HG03066 (cell line): ENCODE results near the gene SLC66A1.

Source experiments
- ATAC-seq: cut with Tn5 transposase; IDR thresholded peaks from one replicate; pipeline ENCODE4 v1.9.1; 2021; ENCODE audit warnings: low read depth; ENCODE audit not compliant: unreplicated experiment

Gene SLC66A1

DNA sequence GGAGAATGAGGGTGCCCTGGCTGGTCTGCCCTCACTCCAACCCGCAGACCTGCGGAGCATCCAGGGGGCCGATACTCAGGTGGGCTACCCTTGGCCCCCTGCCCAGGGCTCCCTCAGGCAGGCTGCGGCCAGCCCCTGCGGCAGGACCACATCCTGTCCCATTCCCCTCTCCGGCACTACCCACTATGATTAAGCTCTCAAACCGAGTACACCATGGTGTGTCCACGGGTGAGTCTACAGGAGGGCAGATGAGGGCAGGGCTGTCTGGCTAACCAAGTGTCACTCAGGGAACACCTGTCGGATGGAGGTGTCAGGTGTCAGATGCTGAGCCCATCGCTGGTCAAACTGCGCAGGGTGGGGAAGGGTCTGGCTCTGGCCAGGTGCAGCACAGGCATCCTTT, 47.2 kb downstream of the SLC66A1 start:
- no peak for ATAC-seq

DNA sequence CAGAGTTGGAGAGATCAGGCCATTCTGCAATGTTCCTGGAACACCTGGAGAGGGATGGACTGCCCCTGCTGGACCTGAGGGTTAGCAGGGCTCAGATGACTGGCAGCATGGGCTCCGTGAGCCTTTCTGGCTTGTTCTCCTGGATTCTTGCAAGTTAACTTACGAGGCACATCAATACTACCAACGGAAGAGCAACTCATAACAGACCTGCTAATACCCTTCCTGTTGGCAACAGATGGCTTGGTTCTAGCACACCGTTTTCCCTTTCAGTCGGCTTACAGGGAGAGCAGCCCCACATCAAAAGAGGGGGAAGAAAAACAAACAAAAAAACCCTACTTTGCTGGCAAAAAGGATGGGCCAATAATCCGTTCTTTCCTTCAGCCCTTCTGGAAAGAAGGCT, 47.9 kb downstream of the SLC66A1 start:
- no peak for ATAC-seq

DNA sequence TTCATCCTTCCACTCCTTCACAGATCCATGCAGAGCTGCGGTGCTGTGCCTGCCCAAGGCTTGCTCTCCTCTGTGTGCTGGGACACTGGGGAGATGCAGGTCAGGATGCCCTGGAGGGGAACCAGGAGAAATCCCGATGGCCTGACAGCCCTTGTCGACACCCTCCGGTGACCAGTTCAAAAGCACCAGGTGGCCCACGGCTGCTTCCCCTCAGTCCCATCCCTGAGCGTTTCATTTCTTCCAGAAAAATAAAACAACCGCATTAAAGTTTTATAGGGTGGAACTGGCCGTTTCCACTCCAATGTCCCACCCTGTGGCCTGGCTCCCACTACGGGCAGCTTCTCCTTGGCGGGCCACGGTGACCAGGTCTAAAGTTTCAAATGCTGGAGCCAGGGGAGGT, 48.3 kb downstream of the SLC66A1 start:
- ATAC-seq, result no peak

DNA sequence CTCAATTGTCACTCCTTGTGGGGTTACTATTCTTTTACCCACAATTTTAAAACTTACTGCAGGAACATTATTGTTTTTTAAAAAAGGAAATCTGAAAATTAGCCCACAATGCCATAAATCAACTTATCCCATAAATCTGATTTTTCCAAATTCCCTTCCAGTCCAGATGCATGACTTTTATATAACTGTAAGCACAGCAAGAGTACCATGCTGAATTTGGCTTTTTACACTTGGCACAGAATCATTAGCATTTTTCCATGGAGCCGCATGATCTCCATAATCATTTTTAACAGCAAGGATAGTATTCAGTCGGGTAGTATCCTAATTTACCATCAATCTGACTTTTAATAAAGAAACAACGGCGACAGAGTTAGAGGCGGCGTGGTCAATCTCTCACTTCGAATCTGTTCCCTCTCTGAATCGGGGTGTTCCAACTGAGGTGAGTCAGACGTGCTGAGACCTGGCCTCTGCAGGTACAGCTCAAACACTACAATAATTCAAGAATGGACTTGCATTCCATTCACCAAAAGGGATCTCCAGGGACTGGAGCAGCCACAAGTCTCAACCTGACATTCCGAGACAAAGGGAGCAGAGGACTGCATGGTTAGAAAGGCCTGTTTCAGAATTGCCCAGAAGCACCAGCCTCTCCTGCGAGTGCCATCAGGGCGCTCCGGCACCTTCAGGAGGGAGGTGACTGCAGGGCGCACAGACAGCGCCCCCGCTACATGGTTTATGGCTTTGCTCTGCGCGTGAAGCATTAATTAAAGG, 48.9 kb downstream of the SLC66A1 start:
- ATAC-seq, result no peak

DNA sequence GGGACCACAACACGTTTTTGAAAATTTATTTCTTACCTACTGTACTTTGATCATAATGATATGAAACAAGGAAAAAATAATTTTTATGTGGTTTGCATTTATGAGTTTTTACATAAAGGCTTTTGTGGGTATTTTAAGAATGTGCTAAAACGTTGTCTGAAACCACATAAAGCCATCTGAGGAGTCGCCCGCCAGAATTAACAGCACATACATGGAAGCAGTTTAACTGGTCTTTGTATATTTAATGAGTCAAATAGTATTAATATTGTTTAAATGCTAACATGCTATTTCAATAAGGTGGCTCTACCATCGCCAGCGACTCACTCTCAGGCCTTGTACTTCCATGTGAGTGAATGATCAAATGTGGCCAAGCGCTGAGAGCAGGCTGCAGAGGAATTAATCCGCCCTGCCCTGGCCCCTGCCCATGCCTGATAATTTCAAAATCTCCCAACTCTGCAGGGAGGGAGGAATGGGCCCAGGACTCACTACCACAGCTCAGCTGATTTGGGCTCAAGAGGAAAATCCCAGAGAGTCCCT, 49.6 kb downstream of the SLC66A1 start:
- no peak for ATAC-seq

DNA sequence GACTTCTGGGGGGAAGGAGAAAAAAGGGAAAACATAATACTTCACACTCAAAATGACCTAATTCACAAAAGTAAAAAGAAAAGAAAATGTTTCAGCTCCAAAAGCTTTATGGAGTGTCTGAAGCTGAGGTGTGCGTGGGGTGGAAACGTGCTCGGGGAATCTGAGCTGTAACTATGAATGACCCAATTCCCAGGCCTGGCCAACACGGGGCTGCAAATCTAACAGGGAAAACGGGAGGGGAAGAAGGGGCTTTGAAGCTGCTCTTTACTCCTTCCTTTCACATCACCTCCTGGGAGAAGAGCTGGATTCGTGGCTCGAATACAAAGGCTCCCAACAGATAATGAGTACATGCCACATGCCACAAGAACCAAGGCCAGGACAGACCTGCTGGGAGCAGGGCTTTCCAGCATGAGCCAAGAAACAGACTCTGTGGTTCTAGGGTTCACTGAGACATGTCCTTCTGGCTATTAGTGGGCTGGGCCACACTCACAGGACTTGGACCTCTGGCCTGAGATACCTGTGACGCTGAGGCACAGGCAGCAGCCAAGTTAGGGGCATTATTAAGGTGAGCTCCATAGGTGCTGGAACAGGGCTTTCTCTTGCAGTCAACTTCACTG, 51.5 kb downstream of the SLC66A1 start:
- no peak for ATAC-seq

DNA sequence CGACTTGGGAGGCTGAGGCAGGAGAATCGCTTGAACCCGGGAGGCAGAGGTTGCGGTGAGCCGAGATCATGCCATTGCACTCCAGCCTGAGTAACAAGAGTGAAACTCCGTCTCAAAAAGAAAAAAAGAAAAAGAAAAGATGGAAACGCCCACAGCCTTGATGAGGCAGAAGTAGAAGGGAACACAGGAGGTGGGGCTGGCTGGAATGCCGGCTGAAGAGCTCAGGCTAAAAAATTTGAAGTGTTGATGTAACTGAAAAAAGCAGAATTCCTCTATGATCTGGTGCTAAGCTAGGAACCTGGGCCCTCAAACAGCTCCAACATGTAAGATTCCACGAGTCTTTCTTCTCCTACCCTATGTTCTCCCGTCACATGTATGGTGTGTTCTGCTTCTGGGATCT, 53.6 kb downstream of the SLC66A1 start:
- ATAC-seq, result no peak

DNA sequence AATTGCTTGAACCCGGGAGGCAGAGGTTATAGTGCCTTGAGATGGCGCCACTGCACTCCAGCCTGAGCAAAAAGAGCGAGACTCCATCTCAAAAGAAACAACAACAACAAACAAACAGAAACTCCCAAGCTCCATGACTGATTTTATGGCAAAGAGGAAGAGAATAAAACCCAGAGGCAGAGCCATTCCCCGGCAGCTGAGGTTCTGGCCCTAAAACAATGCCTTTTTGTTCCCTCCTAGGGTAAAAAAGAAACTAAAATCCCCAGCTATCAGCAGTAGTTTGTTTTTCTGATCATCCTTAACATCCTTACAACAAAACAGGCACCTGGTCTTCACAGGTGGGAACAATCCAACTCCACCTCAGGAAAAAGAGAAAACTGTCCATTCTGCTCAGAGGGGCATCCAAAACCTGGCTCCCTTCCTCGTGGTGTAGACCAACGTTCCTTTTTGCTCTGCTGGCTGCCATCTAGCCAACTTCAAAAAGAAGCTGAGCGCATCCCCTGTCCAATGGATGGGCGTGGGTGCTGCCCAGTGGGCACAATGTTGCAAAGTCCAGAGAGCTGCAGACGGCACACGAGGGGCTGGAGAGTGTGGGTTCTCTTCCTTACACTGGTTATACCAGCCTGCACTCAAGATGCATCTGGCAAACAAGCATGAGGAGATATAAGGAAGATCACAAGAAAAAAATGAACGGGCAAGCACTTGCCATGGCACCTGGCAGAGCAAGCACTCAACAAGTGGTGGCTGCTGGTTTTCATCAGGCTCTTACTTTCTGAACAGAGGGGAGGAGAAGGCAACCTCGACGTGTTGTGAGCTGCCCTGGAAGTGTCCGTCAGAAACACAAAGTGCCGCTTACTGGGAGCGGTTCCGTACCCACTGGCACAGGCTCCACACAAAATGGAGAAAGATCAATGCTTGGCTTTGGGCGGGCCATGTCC, 54.7 kb downstream of the SLC66A1 start:
- ATAC-seq, result no peak

DNA sequence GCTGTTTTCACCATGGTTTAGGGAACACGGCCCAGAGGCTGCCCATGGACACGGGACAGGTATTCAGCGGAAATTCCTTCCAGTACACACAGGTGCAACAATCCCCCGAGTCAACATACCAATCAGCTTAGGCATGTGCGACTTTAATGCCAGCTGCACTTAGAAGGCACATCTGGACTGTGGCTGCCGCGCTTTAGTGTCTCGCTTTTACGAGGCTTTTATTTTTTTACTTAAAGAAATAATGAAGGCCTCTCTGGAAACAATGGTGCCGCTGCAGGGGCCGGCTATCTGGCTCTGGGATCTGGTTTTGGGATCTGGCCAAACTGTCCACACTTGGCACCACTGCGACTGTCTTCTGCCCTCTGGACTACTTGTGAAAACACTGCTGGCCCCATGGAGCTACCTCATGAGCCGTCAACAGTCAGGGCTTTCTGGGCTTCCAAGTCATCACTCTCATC, 55.5 kb downstream of the SLC66A1 start:
- ATAC-seq, result no peak

DNA sequence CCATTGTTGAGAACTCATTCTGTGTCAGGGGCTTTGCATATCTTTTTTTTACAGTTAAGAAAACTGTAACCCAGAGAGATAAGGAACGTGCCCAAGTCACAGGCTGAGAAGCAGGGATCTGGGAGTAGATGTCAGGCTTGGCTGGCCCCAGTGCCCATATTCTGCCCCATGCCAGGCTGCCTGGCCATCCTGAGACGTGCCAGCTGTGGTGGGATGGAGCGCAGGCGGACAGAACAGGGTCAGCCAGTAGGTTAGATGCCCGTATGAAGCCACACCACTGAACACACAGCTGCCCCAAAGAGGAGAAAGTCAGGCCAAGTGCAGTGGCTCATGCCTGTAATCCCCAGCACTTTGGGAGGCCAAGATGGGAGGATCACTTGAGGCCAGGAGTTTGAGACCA, 55.9 kb downstream of the SLC66A1 start:
- no peak for ATAC-seq

DNA sequence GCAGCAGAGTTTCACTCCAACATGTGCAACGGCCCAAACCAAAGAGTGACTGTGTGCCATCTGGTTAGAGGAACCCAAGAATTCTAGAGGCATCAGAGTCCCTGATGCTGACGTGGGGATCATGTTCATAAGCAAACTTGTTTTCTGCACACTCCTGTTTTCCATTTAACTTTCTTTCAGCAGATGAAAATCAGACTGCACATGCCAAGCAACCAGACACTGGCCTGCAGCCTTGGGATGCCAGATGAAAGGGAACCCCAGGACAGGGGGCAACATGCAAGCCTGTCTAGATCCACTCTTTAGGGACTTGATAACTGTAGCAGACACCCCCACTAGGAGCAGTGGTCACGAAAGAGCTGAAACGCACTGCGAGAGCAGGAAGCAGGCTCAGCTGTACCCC, 56.8 kb downstream of the SLC66A1 start:
- no peak for ATAC-seq

DNA sequence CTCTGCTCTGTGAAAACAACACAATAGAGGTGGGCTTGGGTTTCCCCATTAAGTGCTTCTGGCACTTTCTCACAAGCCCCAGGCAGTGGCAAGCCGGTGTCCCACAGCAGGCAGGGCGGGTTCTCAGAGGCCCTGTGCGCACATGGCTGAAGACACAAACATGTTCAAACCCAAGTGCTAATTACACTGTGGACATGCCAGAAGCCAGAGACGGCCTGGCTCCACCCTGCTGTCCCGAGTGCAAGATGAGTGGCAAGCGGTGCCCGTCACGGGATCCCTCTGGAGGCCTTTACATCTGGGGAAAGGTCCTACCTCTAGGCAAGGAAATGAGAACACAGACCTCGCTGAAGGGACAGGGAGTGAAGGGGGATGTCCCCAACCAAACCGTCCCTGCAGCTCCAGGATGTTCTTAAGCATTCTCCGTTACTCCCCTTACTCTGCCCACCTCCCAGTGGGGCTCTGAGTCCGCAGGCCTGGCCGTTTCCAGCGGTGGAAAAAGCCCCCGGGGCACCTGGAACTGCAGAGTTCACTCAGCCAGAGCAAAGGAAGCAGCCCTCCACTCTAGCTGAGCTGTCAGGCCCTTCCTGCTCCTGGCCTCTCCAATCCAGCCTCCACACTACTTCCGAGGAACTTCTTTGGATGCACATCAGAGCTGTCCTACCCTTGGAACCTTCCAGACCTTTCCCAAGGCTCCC, 57.4 kb downstream of the SLC66A1 start:
- ATAC-seq, result no peak

DNA sequence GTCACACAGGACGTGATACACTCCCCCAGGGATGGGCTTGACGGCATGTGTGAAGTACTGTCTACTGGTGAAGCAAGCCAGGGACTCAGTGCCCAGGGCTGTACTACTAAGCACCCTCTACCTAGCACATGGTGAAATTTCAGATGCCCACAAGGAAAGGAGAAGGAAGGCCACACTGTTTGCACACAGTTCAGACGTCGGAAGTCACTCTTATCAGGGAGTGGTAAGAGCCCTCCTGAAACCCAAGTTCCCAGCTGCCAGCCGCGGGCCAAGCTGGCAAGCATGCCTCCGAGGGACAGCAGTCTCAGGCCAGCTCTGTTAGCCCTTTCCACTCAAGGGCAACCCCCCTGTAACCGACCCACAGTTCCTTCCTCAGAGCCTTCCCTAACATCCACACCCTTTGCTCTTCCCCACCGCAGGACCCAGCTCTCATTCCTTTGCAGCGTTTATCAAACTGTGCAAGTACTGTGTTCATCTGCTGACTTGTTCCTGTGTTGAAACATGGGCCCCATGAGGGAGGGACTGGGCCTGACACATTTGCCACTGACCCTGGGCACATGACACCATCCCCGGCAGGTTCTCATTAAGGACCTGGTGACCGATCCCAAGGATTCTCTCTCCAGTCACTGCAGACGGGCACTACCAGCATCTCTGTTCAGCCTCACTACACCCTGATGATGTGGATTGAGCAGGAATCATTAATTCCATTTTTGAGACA, 58.5 kb downstream of the SLC66A1 start:
- ATAC-seq, result no peak

DNA sequence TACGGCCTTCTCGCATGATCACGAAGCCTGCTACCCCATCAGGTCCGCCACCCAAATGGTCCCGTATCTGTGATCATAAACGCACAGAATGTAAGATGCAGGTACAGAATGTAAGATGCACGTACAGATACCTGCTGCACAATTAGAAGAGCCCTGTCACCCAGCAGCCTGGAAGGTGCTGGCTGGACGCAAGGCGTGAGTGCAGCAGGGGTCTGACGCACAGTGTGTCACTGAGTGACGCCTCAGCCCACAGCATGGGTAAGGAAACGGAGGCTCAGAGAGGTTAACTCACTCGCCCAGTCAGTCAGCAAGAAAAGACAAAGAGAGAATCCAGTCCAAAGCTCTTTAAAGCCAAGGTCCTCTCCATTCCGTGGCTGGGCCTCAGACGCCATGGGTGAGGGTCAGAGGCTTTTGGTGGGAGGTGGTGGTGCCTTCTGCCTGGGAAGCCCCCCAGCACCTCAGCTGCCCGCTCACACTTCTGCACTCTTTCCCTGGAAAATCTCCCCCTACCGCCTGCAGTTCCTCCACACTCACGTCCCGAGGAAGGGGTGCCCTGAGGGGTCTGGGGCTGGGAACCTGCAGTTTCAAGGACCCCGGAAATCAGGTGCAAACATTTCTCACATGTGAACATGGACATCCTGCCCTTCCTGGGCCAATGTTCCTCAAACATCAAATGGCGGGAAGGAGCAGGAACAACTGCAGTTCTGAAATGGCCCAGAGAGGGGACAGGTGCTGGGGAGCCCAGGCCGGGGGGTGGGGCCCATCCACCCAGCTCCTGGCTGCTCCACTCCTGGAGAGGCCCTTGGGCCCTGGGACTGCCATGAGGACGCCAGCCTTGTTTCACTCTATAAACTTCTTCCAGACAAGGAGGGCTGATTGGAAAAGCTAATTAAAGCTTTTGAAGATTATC, 59.4 kb downstream of the SLC66A1 start:
- no peak for ATAC-seq

DNA sequence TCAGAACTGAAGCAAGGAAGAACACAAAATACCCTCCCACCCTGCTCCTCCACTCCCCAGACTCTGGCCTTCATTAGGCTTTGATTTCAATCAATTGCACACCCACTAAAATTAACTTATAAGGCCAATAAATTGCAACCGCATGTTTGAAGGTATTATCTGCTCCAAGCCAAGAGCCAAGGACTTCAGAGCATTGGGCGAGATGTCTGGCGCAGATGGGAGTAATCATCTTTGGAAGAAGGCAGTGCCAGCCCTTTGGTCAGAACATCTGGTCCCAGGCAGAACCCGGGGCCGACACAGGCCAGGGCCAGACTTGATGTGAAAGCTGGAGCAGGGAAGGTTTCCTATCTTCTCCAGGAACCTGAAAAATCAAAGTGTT, 60.0 kb downstream of the SLC66A1 start:
- no peak for ATAC-seq

DNA sequence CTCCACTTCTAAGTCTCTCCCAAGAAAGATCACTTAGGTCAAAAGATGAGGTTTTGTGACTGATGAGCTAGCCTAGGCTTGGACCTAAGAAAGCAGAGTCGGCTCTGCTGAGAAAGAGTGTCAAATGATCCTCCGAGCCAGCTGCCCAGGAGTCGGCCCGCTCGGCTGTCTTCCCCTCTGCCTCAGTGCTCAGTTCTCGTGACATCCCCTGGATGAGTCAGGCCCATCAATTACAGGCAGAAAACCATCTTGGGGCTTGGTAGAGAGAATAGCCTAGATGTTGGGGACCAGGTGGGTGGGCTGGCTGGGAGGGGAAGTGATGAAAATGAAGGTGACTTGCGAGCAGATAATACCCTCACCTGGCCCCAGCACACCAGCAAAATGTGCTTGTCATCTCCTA, 60.5 kb downstream of the SLC66A1 start:
- ATAC-seq, result no peak

DNA sequence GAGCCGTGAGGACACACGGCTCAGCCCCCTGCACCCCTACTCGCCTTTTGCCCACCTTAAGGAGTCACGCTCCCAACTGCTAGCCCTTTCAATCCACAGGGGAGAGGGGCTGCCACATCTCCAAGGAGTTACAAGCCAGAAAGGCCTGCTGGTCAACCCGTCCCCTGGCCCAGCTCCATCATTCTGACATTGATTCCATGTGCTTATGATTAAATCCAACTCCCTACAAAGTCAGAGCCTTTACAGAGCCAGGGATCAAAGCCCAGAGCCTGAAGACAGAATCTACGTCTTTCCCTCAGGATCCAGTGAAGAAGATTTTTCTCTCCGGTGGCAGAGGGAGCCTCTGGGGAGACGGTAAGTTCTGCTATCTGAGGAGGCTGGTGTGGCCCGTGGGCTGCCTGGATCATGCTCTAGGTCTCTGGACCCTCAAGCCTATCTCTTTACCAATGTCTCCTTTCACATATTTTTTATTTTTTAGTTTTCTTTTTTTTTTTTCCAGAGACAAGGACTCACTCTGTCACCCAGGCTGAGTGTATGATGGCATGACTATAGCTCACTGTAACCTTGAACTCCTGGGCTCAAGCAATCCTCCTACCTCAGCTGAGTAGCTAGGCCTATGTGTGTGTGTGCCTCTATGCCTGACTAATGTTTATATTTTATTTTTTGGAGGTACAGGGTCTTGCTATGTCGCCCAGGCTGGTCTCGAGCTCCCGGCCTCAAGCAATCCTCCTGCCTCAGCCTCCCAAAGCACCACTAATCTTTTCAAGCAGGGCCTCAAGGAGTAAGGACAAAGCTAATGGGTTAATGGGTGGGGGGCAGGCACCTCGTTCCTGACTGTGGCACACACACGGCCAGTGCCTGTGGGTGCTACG, 61.3 kb downstream of the SLC66A1 start:
- ATAC-seq, result no peak
